A549 treated with CpdA at 1 μM for 4 hours (cell line): ENCODE results near the gene ENDOU. TPM values are rescaled to one million over a fixed set of nuclear protein-coding genes. Genes with fewer than 3 reads are reported as not detected.

Experiments
- total RNA-seq: library from RNA; stranded (reverse); fragments of 200-300 nt; extraction: Qiagen RNA extraction; gene quantifications from 5 replicates; pipeline ENCODE4 v1.2.3, GENCODE V29; 2022; ENCODE audit warnings: low read depth

The ENDOU gene, protein sequence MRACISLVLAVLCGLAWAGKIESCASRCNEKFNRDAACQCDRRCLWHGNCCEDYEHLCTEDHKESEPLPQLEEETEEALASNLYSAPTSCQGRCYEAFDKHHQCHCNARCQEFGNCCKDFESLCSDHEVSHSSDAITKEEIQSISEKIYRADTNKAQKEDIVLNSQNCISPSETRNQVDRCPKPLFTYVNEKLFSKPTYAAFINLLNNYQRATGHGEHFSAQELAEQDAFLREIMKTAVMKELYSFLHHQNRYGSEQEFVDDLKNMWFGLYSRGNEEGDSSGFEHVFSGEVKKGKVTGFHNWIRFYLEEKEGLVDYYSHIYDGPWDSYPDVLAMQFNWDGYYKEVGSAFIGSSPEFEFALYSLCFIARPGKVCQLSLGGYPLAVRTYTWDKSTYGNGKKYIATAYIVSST
- total RNA-seq: not detected in 5 replicates

DNA sequence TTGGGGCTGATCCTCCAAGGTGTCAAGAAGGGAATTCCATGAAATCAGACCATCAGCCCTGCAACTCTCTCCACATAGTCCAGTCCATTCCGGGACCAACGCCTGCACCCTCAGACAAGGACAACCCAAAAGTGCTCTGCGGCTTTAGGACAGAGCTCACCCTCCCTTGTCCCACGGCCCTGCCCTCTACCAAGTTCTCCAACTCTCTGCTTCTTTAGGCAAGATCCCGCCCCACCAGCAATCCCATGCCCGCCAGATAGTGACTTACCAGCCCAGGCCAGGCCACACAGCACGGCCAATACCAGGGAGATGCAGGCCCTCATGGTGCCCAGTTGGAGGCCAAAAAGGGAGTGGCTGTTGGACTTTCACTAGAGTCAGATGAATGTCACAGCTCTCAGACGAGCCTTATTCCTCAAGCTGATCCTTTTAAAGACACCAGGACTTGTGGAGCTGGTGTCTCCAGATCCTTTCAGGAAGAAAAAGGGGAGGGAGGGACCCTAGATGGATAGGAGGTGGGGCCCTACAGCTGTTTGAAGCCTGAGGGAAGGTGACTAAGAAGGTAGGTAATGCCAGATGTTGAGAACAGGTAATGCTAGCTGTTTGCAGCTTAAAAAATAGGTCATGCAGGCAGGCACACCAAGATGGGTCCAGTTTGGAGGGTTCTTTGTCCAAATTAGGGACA, at the start of gene ENDOU:
Gene ENDOU (minus strand): TSS at position 400 of the 682 bp plus-strand sequence. CDS start 77 bp downstream, at position 323.

DNA sequence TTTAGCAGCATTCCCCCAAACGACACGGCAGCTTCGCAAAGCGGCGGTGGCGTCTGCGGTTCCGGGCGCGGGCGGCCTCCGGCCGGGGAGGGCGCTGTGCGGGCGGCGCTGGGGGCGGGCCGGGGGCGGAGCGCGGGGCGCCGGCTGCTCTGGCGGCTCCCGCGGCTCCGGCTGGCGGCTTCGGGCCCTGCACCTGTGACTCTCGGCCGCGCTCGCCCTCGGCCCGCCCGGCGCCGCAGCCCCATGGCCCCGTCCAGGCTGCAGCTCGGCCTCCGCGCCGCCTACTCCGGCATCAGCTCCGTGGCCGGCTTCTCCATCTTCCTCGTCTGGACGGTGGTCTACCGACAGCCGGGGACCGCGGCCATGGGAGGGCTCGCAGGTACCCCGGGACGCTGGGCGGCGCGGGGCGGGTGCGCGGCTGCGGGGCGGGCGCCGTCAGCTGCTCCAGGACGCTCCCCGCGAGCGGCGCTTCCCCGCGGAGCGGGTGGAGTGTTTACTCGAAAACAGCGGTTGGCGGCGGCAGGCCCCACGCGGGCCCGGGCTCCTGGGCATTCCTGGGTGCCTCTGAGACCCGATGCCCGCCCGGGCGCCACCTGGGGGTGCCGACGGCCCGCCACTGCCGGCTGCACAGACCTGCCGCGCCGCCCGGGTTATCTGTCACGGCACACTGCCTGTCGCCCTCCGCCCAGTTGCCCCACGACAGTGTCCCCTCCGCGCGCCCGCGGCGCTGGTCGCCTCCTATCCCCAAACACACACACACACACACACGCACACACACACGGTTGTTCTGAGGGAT, 48.0 kb upstream of the ENDOU start, which contains the start of gene SLC48A1:
Gene SLC48A1 (plus strand): TSS at position 177 of the 796 bp plus-strand sequence. CDS start 67 bp downstream, at position 244.

DNA sequence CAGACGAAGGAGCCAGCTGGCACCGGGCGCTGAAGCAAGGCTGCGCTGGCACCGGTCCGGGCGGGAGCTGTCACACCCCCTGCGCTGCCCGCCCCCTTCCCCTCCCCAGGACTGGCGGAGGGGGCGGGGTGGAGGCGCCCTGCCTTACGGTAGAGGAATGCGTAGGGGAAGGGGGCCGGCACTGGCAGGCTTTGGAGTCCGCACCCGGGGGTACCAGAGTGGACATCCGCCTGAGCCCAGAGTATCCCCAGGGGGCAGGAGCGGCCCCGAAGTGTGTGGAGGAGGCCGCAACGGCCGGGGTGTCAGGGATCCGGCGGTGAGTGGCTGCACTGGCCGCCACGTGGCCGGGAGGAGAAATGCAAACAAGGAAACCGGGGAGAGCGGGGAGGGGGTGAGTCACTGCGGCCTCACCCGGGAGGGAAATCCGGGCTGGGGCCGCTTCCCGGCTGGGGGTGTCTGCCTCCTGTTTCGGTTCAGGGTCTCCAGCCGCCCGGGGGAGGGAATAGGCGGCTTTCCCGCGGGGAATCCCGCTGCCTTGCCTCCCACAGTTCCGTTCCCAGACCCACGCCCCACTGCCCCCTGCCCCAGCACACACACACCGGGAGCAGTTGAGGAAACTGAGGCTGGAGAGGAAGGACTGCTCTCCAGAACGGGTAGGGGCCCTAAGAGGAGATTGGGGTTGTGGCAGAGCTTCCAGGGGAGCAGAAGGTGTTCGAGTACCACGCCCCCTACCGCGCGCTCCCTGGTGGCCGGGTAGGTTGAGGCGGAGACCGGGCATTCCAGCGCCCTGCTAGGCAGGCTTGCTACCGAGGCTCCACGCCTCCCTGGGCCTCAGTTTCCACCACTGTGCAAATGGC, 33.8 kb upstream of the ENDOU start, which contains the start of gene RAPGEF3:
Gene RAPGEF3 (minus strand): TSS at position 47 of the 857 bp plus-strand sequence. CDS start 324 bp downstream, outside the sequence.

DNA sequence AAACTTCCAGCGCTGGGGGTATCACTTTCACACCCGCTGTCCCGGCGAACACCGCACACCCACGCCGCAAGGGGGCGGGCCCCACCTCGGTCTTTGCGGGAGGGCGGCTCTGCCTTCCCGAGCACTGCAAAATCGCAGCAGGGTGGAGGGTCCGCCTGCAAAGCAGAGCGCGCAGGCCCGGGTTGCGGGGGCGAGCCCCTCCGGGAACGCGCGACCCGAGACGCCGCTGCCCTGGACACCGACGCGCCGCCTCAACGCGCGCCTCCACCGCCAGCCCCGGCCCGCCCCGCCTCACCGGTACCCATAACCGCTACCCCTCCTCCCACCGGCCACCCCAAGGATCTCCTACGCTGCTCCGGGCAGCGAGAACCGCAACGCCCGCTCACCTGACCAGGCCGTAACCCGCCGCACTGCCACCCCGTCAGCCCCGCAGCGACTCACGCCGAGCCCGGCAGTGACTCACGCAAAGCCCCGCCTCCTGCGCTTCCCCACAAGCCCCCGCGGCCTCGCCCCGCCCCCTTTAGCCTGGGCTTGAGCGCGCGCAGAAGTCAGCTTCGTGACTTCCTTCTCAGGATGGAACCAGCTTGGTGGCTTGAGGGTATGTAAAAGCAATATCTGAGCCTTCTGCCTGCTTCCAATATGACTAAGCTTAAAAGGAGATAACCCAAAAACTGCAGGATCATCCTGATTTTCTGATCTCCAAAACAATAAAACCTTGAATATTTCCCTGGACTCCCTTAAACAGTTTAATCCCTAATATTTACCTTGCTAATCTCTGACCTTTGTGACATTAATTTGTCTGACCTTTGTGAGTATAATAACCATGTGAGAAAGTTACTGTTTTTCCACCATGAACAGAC, 19.5 kb downstream of the ENDOU start, which contains the start of gene RPAP3:
Gene RPAP3 (minus strand): TSS at position 465 of the 860 bp plus-strand sequence. CDS start 3,190 bp downstream, outside the sequence.

Other genes starting within 250 kb of the ENDOU start
- 40.8 to 58.1 TPM (median 41.6 TPM) in 5 replicates for gene RPAP3, start 19.5 kb downstream of the ENDOU start, total RNA-seq
- 0.57 to 0.94 TPM (median 0.72 TPM) in 5 replicates for gene RAPGEF3, start 33.4 kb upstream of the ENDOU start, total RNA-seq
- 24.1 to 31.5 TPM (median 29.1 TPM) in 5 replicates for gene SLC48A1, start 47.7 kb upstream of the ENDOU start, total RNA-seq
- gene HDAC7, start 94.4 kb upstream of the ENDOU start, total RNA-seq: 37.1 to 53.2 TPM (median 44.8 TPM) in 5 replicates
- 2.9 to 4.1 TPM (median 3.2 TPM) in 5 replicates for gene VDR, start 179.5 kb upstream of the ENDOU start, total RNA-seq
- 109 to 133 TPM (median 121 TPM) in 5 replicates for gene TMEM106C, start 238.1 kb upstream of the ENDOU start, total RNA-seq